HG03045 (cell line): ENCODE measurements around the gene ARID1A.
A peak's percentile ranks its signal among the peaks of the same experiment; 100 is the strongest.

Experiments used
- ATAC-seq: cut with Tn5 transposase; IDR thresholded peaks from one replicate; pipeline ENCODE4 v1.9.1; 2021; ENCODE audit warnings: mild to moderate bottlenecking, moderate library complexity; ENCODE audit not compliant: unreplicated experiment

Gene ARID1A

DNA sequence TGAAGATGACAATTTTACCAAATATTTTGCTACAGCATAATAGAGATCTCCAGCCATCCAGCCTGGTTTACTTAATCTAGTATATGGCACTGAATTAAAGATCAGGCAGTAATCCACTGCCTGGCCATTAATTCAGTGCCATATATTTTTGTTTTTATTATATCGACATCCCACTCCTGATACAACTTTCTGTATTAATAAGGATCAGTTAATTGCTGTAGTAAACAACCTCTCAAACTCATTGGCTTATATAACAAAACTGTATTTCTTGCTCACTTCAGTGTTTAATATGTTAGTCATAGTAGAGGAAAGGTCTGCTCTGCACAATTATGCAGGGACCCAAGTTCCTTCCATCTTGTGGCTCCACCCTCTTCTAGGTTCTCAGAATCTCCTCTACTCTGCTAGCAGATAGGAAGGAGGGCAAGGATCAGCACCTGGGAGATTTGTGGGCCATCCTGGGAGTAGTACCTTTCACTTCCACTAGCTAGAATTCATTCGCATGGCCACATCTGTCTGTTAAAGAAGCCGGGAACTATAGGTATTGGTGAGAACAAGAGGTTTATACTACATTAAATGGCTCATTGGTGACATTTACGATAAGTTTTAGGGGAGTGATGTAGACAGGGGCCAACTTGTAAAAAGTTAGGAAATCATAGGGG, 127.1 kb downstream of the ARID1A start:
- no peak for ATAC-seq

DNA sequence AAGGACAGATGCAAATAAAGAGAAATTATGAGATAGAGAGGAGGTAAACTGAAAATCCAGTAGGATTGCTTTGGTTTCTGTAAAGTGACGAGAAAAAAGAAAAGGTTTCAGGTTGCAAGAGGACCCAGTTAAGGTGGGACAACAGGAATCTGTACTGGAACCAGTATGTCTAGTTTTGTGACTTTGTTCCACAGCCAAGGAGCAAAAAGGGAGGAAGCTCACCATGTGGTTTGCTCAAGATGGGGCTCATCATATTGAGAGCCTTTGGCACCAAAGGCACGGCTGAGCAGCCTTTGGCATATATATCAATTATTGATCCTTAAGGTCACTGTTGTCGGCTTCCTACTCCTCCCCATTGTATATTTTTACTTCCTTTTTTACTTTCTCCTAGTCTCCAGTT, 128.9 kb downstream of the ARID1A start:
- no peak for ATAC-seq

DNA sequence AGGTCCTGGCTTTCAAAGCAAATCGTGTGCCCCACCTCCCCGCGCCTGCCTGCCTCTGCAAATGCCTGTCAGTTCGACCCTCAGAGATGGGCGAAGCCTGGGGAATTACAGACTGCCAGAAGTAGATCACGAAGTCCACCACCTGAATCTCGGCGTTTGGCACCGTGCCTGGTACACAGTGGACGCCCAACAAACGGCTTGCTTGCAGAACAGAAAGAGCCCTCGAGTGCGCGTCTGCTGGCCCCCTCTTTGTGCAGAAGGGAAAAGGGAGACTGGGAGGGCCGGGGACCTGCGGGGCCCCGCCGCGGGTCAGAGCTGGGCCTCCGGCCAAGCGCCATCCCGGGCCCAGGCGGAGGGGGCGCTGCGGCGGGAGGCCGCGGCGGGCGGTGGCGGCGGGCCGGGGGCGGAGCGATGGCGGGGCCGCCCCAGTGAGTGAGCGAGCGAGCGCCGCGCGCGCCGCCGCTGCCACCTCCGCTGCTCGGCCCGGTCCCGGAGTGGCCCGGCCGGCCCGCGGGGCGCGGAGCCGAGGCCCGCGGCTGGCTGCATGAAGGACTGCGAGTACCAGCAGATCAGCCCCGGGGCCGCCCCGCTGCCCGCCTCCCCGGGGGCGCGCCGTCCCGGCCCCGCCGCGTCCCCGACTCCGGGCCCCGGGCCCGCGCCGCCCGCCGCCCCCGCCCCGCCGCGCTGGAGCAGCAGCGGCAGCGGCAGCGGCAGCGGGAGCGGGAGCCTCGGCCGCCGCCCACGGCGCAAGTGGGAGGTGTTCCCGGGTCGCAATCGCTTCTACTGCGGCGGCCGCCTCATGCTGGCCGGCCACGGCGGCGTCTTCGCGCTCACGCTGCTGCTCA, 130.7 kb downstream of the ARID1A start, which contains the start of gene ZDHHC18:
ZDHHC18 (plus strand) TSS at position 428 of the 845 bp plus-strand sequence; CDS start at position 545, 117 bp downstream.
- peak; percentile 85 for ATAC-seq

GRCh38 chr1:26827106-26827604, 131.3 kb downstream of the ARID1A start:
- no peak for ATAC-seq

- no peak for ATAC-seq
These were observed 131.8 kb downstream of the ARID1A start for GRCh38 chr1:26827663-26828062.

DNA sequence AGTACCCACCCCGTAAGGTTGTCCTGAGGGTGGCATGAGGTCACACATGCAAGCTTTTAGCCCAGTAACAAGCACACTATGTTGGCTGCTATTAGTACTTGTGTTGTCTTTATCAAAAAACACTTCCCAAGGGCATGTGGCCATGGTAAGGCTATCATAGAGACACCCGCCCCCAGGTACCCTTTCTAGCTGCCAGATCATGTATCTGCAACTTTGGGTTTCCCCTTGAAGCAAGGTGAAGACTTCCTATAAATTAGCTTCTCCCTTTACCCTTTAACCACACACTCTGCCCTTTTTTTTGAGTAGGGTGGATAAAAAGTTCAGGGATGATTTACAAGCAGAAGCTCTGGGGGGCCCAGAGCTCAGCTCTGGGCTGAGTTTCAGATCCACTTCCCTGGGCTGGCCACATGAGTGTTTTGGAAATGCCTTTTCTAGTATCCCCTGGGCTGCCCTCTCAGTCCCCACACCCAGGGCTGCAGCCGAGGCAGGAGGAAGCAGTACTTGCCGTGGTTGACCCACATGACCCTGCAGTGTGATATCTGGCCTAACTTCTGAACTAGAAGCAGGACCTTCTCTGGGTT, 132.7 kb downstream of the ARID1A start:
- no peak for ATAC-seq

DNA sequence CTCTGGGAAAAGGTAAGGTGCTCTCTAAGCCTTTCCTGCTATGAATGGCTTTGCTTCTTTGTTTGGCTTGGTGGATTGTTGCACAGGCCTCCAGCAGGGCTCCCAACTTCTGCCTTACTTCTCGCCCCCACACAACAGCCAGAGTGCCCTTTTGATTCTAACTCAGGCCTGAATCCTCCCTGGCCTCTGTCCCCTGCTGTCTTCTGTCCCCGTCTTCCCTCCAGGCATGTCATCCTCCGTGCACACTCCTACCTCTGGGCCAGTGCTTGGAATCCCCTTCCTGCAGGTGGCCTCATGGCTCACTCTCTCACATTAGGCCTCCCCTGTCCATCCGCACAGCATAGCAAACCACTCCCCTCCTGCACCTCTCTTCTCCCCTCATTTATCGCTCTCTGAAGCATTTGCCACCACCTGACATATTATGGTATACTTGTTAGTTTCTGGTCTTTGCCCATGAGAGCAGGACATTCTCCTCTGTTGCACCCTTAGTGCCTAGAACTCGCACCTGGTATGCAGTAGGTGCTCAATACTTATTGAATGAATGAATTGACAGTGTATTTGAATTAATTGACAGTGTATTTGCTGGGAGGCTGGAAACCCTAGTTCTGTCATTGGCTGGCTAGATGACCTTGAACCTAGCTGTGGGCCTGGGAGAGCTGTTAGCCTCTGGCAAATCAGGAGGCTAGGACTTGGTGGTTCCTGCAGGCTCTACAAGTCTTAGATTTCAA, 133.5 kb downstream of the ARID1A start:
- no peak for ATAC-seq

DNA sequence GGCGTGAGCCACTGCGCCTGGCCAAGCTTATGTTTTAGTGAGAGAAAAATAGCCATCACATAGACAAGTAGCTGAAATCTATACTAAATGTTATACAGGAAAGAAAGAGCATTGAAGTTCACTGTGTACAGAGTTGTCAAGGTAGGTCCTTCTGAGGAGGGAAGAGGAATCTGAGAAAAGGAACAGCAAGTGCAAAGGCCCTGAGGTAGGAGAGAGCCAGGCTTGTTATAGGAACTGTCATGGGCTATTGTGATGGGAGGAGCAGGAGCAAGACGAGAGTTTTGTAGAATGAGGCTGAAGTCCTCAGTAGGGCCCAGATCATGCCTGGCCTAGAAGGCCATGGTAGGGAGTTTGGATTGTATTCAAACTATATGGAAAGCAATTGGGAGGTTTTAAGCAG, 135.2 kb downstream of the ARID1A start:
- no peak for ATAC-seq
